KMS-11 (cell line): ENCODE measurements around the gene BEST3.

Experiments
- H2AFZ ChIP-seq: fragments of 200-600 bp; sonication (generic); 2 replicates; pipeline ENCODE4 v1.6.1; 2016; ENCODE audit warnings: antibody characterized with exemption, mixed run types, low read depth
- H3K27ac ChIP-seq: fragments of 200-600 bp; sonication (generic); 2 replicates; pipeline ENCODE4 v1.6.1; 2016; ENCODE audit warnings: mild to moderate bottlenecking, mixed run types
- H3K27me3 ChIP-seq: fragments of 200-600 bp; sonication (generic); 2 replicates; pipeline ENCODE4 v1.6.1; 2017; ENCODE audit warnings: mild to moderate bottlenecking, low read depth, mixed run types, moderate library complexity; ENCODE audit not compliant: insufficient read depth
- H3K36me3 ChIP-seq: fragments of 200-600 bp; sonication (generic); 2 replicates; pipeline ENCODE4 v1.6.1; 2017; ENCODE audit warnings: mild to moderate bottlenecking, mixed run types; ENCODE audit not compliant: insufficient read depth
- H3K4me1 ChIP-seq: fragments of 200-600 bp; sonication (generic); 2 replicates; pipeline ENCODE4 v1.6.1; 2016; ENCODE audit warnings: mild to moderate bottlenecking, low read depth, mixed run types; ENCODE audit not compliant: poor library complexity, severe bottlenecking
- H3K4me2 ChIP-seq: fragments of 200-600 bp; sonication (generic); 2 replicates; pipeline ENCODE4 v1.7.0; 2016; ENCODE audit warnings: mild to moderate bottlenecking, mixed run types
- H3K4me3 ChIP-seq: fragments of 200-600 bp; sonication (generic); IDR thresholded peaks from 2 replicates; pipeline ENCODE4 v1.6.1; 2017; ENCODE audit warnings: low read depth, low read length, mixed read lengths; ENCODE audit not compliant: insufficient read depth
- H3K79me2 ChIP-seq: fragments of 200-600 bp; sonication (generic); 2 replicates; pipeline ENCODE4 v1.6.1; 2016; ENCODE audit warnings: low read depth, mixed run types; ENCODE audit not compliant: insufficient read depth
- H3K9ac ChIP-seq: fragments of 200-600 bp; sonication (generic); 2 replicates; pipeline ENCODE4 v1.6.1; 2016; ENCODE audit warnings: mild to moderate bottlenecking, mixed run types
- H4K20me1 ChIP-seq: fragments of 200-600 bp; sonication (generic); 2 replicates; pipeline ENCODE4 v1.6.1; 2016; ENCODE audit warnings: mild to moderate bottlenecking, mixed run types; ENCODE audit not compliant: insufficient read depth
- TF ChIP-seq, protein P1 (sequence below): fragments of 200-600 bp; sonication (generic); conservative IDR thresholded peaks from 2 replicates; pipeline ENCODE4 v1.6.1; 2017; ENCODE audit warnings: low read depth, mild to moderate bottlenecking, antibody characterized with exemption, low read length, moderate library complexity, mixed read lengths

Gene BEST3

DNA sequence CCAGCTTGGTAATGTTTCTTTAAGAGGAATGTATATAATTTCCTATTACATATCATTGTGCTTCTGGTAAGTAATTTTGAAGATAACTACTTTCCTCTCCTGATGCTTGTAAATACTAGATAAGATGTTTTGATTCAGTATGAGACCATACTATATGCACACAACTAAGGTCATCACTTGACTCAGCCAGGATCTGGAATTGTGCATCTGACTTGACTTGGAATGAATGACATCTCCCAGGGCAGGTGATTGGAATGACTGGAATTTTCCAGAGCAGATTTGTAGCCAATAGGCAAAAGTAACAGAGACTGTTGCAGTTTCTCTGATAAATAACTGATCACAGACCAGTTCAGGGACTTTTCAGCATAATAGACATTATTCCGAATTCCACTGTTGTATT lies 11.1 kb downstream of the BEST3 start:
- Histone ChIP-seq H3K79me2 (no peaks in the 10 kb centered on the region), H3K27me3 (no peaks in the 10 kb centered on the region), H3K4me3 (no peak overlapping the region), H3K4me1 (peaks cover 24% of the 10 kb centered on the region), H3K36me3 (no peaks in the 10 kb centered on the region), H3K9ac (no peak overlapping the region), H3K27ac (no peak overlapping the region), H2AFZ (no peak overlapping the region), H4K20me1 (no peaks in the 10 kb centered on the region), H3K4me2 (peak overlapping the region; percentile 4; the same call in 1 of the 2 replicates)
- TF ChIP-seq, protein P1, sequence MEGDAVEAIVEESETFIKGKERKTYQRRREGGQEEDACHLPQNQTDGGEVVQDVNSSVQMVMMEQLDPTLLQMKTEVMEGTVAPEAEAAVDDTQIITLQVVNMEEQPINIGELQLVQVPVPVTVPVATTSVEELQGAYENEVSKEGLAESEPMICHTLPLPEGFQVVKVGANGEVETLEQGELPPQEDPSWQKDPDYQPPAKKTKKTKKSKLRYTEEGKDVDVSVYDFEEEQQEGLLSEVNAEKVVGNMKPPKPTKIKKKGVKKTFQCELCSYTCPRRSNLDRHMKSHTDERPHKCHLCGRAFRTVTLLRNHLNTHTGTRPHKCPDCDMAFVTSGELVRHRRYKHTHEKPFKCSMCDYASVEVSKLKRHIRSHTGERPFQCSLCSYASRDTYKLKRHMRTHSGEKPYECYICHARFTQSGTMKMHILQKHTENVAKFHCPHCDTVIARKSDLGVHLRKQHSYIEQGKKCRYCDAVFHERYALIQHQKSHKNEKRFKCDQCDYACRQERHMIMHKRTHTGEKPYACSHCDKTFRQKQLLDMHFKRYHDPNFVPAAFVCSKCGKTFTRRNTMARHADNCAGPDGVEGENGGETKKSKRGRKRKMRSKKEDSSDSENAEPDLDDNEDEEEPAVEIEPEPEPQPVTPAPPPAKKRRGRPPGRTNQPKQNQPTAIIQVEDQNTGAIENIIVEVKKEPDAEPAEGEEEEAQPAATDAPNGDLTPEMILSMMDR: no peak

DNA sequence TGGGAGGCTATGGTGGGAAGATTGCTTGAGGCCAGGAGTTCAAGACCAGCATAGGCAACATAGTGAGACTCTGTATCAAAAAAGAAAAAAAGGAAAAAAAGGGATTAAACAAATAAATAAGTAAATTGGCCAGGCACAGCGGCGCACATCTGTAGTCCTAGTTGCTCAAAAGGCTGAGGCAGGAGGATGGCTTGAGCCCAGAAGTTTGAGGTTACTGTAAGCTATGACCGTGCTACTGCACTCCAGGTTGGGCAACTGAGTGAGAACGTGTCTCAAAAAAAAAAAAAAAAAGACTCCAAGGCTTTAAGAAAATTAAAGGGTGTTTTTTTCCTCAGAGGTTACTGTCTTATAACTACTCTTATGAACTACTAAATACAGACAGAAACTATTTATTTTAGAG lies 11.7 kb downstream of the BEST3 start:
- Histone ChIP-seq H3K4me3 (no peak overlapping the region), H3K27me3 (no peaks in the 10 kb centered on the region), H3K9ac (no peak overlapping the region), H3K4me2 (peak overlapping the region; percentile 4; the same call in 1 of the 2 replicates), H3K4me1 (peaks cover 24% of the 10 kb centered on the region), H3K36me3 (no peaks in the 10 kb centered on the region), H2AFZ (no peak overlapping the region), H3K79me2 (no peaks in the 10 kb centered on the region), H3K27ac (peak overlapping the region; percentile 11; the same call in 1 of the 2 replicates), H4K20me1 (no peaks in the 10 kb centered on the region)
- TF ChIP-seq, protein P1: no peak

DNA sequence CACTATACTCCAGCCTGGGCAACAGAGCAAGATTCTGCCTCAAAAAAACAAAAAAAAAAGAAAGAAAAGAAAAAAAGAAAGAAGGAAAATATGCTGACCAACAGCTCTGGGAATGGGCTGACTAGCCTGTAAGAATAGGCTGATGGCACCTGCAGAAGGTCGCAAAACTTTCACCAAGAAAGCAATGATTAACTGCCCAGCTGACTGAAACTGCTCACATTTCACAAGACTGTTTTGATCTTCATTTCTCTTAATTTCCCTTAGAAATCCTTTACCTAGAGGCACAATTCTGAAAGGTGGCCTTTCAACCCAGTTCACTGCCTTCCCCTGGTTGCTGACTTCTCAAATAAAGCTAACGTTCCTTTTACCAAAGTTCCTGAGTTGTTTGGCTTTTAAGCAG lies 12.4 kb downstream of the BEST3 start:
- H3K79me2 ChIP-seq: no peaks in the 10 kb centered on the region
- no peak overlapping the region for H2AFZ ChIP-seq
- no peaks in the 10 kb centered on the region for H3K27me3 ChIP-seq
- peak overlapping the region; percentile 4; the same call in 1 of the 2 replicates for H3K4me2 ChIP-seq
- H3K36me3 ChIP-seq: no peaks in the 10 kb centered on the region
- peaks cover 24% of the 10 kb centered on the region for H3K4me1 ChIP-seq
- H3K27ac ChIP-seq: peak overlapping the region; percentile 11; the same call in 1 of the 2 replicates
- H4K20me1 ChIP-seq: no peaks in the 10 kb centered on the region
- TF ChIP-seq, protein P1: no peak
- H3K4me3 ChIP-seq: no peak overlapping the region
- no peak overlapping the region for H3K9ac ChIP-seq

DNA sequence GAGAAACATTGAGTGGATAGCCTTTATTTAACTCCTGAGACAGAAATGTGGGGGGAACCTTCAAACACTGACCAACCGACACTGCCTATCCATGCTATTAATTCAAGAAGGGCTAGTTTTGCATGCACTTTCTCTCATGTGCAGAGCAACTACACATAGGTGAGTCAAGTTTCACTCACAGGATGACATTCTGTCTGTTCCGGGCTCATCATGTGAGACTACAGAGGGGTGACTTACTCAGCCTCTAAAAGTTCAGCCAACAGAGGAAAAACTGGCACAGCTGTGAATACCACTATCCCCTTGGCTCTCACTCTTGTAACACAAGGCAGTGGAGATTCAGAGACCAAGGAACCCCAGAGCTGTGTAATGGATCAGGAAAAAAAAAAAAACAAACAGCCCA lies 13.3 kb downstream of the BEST3 start:
- H3K27me3 ChIP-seq: no peaks in the 10 kb centered on the region
- H2AFZ ChIP-seq: no peak overlapping the region
- no peak overlapping the region for H3K4me2 ChIP-seq
- peaks cover 24% of the 10 kb centered on the region for H3K4me1 ChIP-seq
- H3K9ac ChIP-seq: no peak overlapping the region
- H3K4me3 ChIP-seq: no peak overlapping the region
- H3K36me3 ChIP-seq: no peaks in the 10 kb centered on the region
- H4K20me1 ChIP-seq: no peaks in the 10 kb centered on the region
- no peak overlapping the region for H3K27ac ChIP-seq
- TF ChIP-seq, protein P1: no peak
- no peaks in the 10 kb centered on the region for H3K79me2 ChIP-seq
